HepG2 (cell line): Measurements from ENCODE around the gene DLEC1. TPM values are rescaled to one million over a fixed set of nuclear protein-coding genes. Genes with fewer than 3 reads are reported as not detected.

Source experiments
- AKAP8 ChIP-seq: sonication (generic); formaldehyde crosslinking; IDR thresholded peaks from 2 replicates; pipeline ENCODE4 v1.5.1; 2020; ENCODE audit warnings: mild to moderate bottlenecking, missing genetic modification reagents
- ATF7-NPFF ChIP-seq: sonication (generic); formaldehyde crosslinking; IDR thresholded peaks from 2 replicates; pipeline ENCODE4 v1.8.1; 2023; ENCODE audit warnings: mild to moderate bottlenecking, low read depth, missing genetic modification reagents, moderate library complexity
- BRCA1 ChIP-seq: sonication (generic); formaldehyde crosslinking; IDR thresholded peaks from 2 replicates; pipeline ENCODE4 v1.4.0; 2020; ENCODE audit warnings: missing genetic modification reagents
- CBX1 ChIP-seq: IDR thresholded peaks from one replicate; pipeline ENCODE4 v1.6.1; 2016; ENCODE audit warnings: antibody characterized with exemption, low read depth
- FOXJ3 ChIP-seq: sonication (generic); formaldehyde crosslinking; IDR thresholded peaks from 2 replicates; pipeline ENCODE4 v1.4.0; 2020; ENCODE audit warnings: missing genetic modification reagents, mild to moderate bottlenecking, borderline replicate concordance
- ISL2 ChIP-seq: sonication (generic); formaldehyde crosslinking; IDR thresholded peaks from 2 replicates; pipeline ENCODE4 v1.5.0; 2020; ENCODE audit warnings: missing genetic modification reagents
- JUNB ChIP-seq: sonication (generic); formaldehyde crosslinking; IDR thresholded peaks from 2 replicates; pipeline ENCODE4 v1.8.0; 2022; ENCODE audit warnings: missing genetic modification reagents, mild to moderate bottlenecking, borderline replicate concordance
- KDM6A ChIP-seq: IDR thresholded peaks from 2 replicates; pipeline ENCODE4 v1.6.1; 2016; ENCODE audit warnings: low read depth
- NKX3-1 ChIP-seq: sonication (generic); formaldehyde crosslinking; IDR thresholded peaks from 2 replicates; pipeline ENCODE4 v1.5.0; 2020; ENCODE audit warnings: missing genetic modification reagents
- SRSF4 ChIP-seq: fragments of 200-400 bp; formaldehyde crosslinking; IDR thresholded peaks from one replicate; pipeline ENCODE4 v1.6.1; 2018; ENCODE audit warnings: mild to moderate bottlenecking, low read depth, low read length, moderate library complexity; ENCODE audit not compliant: poor library complexity, severe bottlenecking
- TEAD3 ChIP-seq: optimal IDR thresholded peaks from 2 replicates; pipeline ENCODE3; 2016; ENCODE audit warnings: borderline replicate concordance
- WIZ ChIP-seq: sonication (generic); formaldehyde crosslinking; IDR thresholded peaks from 2 replicates; pipeline ENCODE4 v1.5.1; 2020; ENCODE audit warnings: mild to moderate bottlenecking, missing genetic modification reagents
- ZBTB8A ChIP-seq: sonication (generic); formaldehyde crosslinking; IDR thresholded peaks from 2 replicates; pipeline ENCODE4 v1.4.0; 2020; ENCODE audit warnings: mild to moderate bottlenecking, low read depth, missing genetic modification reagents, borderline replicate concordance
- ZNF235 ChIP-seq: sonication (generic); formaldehyde crosslinking; IDR thresholded peaks from 2 replicates; pipeline ENCODE4 v1.8.1; 2023; ENCODE audit warnings: mild to moderate bottlenecking, missing genetic modification reagents, borderline replicate concordance
- ZNF576 ChIP-seq: sonication (generic); formaldehyde crosslinking; IDR thresholded peaks from 2 replicates; pipeline ENCODE4 v1.4.0; 2020; ENCODE audit warnings: mild to moderate bottlenecking, missing genetic modification reagents
- ZNF776 ChIP-seq: sonication (generic); formaldehyde crosslinking; IDR thresholded peaks from 2 replicates; pipeline ENCODE4 v1.4.0; 2020; ENCODE audit warnings: mild to moderate bottlenecking, missing genetic modification reagents
- polyA plus RNA-seq, 8 experiments: library from polyadenylated mRNA; depleted of rRNA in 3 of 8; stranded (reverse) in 7 of 8; unstranded in 1 of 8; fragments of >200 nt; fragmentation: Illumina TruSeq in 4 of 8; extraction: Trizol in 4 of 8; gene quantifications; 2 replicates each; pipeline versions ENCODE4 v1.2.1 to v1.2.3, GENCODE V29; 2011 to 2016; ENCODE audit warnings: low read depth in 4 of 8, missing spikeins in 1 of 8, mixed read lengths in 1 of 8; ENCODE audit not compliant: insufficient read depth in 1 of 8
- total RNA-seq, 5 experiments: library from RNA; depleted of rRNA; stranded (reverse); fragments of >200 nt; fragmentation: Illumina TruSeq; extraction: Trizol; gene quantifications; 2 replicates each; pipeline ENCODE4 v1.2.3, GENCODE V29; 2016; ENCODE audit warnings: low read depth in 1 of 5
- TF ChIP-seq, protein P1 (sequence below): IDR thresholded peaks from 2 replicates; pipeline ENCODE4 v1.6.1; 2016; ENCODE audit warnings: missing compliant biosample characterization, missing genetic modification reagents, borderline replicate concordance
- TF ChIP-seq, protein P2 (sequence below): sonication (generic); formaldehyde crosslinking; IDR thresholded peaks from 2 replicates; pipeline ENCODE4 v1.5.0; 2020; ENCODE audit warnings: missing genetic modification reagents
- TF ChIP-seq, protein P3 (sequence below), 2 experiments: fragments of 450-650 bp in 1 of 2; sonication (generic) in 1 of 2; formaldehyde crosslinking; IDR thresholded peaks; 2 replicates each; pipeline versions ENCODE4 v1.5.0 to v1.8.0; 2020 to 2022; ENCODE audit warnings: mild to moderate bottlenecking in 1 of 2, missing genetic modification reagents in 1 of 2

Gene DLEC1
- total and polyA plus RNA-seq, 2 of the 13 experiments (the other 11 are each of a cell fraction or from before 2014, with no cell fraction given), result 0.09 TPM; not detected in 1

- TF ChIP-seq, protein P1, sequence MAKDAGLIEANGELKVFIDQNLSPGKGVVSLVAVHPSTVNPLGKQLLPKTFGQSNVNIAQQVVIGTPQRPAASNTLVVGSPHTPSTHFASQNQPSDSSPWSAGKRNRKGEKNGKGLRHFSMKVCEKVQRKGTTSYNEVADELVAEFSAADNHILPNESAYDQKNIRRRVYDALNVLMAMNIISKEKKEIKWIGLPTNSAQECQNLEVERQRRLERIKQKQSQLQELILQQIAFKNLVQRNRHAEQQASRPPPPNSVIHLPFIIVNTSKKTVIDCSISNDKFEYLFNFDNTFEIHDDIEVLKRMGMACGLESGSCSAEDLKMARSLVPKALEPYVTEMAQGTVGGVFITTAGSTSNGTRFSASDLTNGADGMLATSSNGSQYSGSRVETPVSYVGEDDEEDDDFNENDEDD (CRISPR knock-in tag), result no peak
- TF ChIP-seq KDM6A (no peak), TEAD3 (CRISPR knock-in tag) (peak; percentile 76), CBX1 (no peak), FOXJ3 (CRISPR knock-in tag) (no peak), SRSF4 (no peak), WIZ (CRISPR knock-in tag) (no peak), ATF7-NPFF (CRISPR knock-in tag) (peak; percentile 51; the same call in 1 of the 2 replicates), BRCA1 (0 out of 2 replicates have a peak, but pooled peaks have one; percentile 36), ZNF776 (CRISPR knock-in tag) (0 out of 2 replicates have a peak, but pooled peaks have one; percentile 44), ZNF576 (CRISPR knock-in tag) (no peak), JUNB (no peak), ZNF235 (CRISPR knock-in tag) (no peak), AKAP8 (CRISPR knock-in tag) (peak; percentile 90), ZBTB8A (no peak), ISL2 (CRISPR knock-in tag) (no peak), NKX3-1 (no peak)
- TF ChIP-seq, protein P2, sequence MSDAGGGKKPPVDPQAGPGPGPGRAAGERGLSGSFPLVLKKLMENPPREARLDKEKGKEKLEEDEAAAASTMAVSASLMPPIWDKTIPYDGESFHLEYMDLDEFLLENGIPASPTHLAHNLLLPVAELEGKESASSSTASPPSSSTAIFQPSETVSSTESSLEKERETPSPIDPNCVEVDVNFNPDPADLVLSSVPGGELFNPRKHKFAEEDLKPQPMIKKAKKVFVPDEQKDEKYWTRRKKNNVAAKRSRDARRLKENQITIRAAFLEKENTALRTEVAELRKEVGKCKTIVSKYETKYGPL, result no peak
- TF ChIP-seq, protein P3, sequence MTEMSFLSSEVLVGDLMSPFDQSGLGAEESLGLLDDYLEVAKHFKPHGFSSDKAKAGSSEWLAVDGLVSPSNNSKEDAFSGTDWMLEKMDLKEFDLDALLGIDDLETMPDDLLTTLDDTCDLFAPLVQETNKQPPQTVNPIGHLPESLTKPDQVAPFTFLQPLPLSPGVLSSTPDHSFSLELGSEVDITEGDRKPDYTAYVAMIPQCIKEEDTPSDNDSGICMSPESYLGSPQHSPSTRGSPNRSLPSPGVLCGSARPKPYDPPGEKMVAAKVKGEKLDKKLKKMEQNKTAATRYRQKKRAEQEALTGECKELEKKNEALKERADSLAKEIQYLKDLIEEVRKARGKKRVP (CRISPR knock-in tag; IDR thresholded peaks at IDR 0.05), result no peak; a peak in 1 of 4 replicates
These were observed 78.9 kb downstream of the DLEC1 start (continued) for GRCh38 chr3:38117748-38118420.
